Eye (tissue), 1 donor: ENCODE results near the gene PPP3R1.

Experiments
- DNase-seq: peaks from one replicate; pipeline ENCODE4 v3.0.0-alpha.2; 2015

The PPP3R1 gene, protein sequence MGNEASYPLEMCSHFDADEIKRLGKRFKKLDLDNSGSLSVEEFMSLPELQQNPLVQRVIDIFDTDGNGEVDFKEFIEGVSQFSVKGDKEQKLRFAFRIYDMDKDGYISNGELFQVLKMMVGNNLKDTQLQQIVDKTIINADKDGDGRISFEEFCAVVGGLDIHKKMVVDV

DNA sequence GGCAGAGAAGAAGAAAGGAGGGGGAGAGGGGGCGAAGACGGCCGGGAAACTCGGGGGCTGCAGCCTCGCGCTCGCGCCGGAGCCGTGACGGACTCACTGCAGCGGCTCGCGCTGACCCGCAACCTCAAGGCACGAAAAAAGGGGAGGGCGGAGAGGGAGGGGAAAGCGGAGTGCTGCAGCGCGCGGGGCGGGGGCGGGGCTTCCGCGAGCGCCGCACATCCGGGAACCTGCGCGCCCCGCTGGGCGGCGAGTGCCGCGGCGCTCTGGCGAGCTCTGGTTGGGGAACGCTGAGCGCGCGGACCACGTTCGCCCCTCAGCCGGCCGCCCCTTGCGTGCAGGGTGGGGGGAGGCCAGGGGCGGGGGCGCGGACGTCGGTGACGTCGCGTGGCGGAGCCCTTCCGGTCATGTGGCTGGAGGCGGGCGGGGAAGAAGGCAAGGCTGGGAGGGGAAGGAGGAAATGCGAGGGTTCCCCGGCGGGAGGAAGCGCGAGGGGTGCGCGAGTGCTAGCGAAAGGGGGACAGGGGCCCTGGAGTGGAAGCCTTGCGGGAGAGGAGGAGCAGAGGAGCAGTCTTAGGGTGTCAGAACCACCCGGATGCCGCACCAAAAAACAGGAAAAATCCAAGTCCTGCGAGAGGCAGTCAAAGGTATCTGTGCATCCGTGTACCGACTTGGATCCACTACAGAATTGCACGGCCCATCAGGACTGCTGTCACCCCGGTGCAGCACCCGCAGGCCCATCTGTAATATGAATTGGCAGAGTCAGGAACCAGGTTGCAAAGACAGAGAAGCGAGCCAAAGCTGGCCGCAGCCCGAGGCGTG, at the start of gene PPP3R1:
Gene PPP3R1, minus strand, starts transcription at position 133 of the 819 bp plus-strand sequence. CDS start 405 bp downstream, outside the sequence.
- DNase-seq, result peak; percentile 97

DNA sequence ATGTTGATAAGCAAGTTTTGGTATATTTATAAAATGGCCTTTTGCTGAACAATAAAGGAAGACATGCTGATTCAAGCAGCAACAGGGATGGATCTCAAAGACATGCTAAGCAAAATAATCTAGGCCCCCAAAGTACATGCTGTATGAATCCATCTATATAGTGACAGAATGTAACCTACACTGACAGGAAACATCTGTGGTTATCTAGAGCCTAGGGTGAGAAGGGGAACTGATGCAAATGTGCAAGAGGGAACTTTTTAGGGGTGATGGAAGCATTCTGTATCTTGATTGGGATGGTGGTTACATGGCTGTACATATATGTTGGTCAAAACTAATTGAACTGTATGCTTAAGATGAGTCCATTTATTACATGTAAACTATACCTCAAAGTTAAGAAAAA, 43.2 kb upstream of the PPP3R1 start:
- no peak for DNase-seq

DNA sequence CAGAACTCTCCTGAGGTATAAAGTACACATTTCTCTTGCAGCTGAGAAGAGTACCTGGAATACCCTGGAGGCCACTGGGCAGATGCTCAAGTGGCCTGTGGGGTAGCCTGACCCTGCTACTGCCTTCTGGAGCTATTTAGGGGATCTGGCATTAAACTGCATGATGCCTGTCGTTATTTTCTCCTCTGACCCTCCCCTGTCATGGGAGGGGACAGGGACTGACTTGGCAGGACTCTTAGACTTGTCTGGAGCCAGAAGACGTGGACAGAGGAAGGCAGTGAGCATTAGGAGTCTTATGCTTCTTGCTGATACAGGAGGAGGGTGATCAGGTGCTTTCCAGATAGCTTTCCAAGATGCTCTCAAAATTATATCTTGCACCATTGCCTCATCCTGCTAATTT, 42.6 kb upstream of the PPP3R1 start:
- DNase-seq, result no peak

DNA sequence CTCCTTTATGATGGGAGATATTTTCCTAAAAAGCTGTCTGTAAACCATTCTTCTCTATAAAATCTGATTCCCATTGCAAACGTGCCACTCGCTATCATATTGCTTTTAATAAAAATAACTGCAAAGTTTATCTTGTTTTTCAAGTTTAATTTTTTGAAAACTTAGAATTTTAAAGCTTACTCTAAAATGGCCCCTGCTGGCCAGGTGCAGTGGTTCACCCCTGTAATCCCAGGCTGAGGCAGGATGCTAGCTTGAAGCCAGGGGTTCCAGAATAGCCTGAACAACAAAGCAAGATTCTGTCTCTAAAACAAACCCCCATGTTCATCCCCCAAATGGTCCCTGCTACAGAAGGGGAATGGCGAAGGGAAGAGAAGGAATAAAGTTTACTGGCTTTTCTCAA, 41.9 kb upstream of the PPP3R1 start:
- DNase-seq, result no peak

DNA sequence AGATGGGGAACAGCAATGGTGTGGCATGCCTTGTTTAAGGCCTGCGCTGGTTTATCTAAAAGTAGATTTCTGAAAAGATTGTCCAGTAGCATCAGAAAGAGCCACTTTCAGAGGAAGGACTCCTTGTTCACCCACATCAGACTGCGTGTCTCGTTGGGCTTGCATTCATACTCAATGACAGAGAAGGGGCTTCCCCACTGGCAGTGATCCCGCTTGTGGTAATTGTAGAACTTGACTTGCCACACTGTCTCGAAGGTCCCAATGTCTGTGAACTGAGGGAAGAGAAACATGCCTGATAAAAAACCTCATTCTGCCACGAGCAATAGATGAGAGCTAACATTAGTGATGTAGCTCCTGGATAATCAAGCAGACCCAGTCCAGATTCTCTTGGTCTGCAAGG, 41.4 kb upstream of the PPP3R1 start:
- DNase-seq, result no peak

DNA sequence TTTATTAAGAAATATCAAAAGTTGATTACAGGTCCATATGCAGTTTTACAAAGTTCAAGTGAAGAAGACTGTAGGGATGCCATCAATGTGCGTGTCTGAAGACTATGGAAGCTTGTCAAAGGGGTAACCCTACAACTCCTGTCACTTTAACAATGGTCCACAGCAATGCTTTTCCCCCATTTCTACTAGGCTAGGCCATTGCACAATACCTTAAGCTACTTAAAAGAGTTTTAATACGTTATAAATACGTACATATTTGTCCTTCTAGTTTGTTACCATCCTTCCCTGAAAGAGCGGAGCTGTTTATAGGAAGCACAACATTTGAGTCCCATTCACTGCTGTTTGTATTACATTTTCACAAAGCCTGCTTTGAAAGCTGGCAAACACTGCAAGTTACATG, 40.7 kb upstream of the PPP3R1 start:
- DNase-seq, result no peak

DNA sequence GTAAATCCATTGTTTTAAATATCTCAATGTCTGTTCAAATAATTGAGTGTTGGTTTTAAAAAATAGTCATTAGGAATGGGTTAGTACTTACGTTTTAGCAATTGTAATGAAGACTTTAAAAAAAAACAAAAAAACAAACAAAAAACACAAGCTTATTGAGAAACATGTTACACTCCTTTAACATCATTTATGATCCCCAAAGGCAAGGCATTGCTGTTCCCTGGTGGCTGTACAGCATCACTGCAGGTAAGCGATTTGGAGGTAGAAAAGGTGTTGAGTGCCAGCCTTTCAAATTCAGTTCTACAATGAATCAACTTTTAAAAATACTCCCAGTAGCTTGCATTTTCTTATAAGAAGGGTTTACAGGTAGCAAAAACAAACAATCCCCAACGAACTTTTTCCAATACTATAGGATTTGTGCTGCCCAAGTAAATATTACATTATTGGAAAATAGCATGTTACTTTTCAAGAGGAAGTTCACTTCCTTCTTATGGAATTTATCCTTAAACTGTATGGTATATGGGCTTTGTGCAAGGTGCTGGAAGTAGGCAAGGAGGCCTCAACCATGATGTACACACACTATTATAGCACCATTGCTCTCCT, 39.9 kb upstream of the PPP3R1 start:
- DNase-seq, result no peak

DNA sequence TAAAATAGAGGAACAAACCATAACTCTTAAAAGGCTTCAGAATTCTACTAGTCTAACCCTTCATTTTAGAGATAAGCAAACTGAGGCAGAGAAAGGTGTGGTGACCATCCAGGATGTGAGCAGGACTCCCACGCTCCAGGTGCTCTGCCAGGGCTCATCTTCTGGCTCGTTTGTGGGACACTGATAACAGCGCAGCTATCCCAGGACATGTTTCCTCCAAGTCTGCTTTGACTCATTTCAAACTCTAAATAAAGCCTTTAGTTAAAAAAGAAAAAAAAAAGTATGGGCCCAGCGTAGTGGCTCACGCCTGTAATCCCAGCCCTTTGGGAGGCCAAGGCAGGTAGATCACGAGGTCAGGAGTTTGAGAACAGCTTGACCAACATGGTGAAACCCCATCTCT, 39.0 kb upstream of the PPP3R1 start:
- DNase-seq, result no peak

DNA sequence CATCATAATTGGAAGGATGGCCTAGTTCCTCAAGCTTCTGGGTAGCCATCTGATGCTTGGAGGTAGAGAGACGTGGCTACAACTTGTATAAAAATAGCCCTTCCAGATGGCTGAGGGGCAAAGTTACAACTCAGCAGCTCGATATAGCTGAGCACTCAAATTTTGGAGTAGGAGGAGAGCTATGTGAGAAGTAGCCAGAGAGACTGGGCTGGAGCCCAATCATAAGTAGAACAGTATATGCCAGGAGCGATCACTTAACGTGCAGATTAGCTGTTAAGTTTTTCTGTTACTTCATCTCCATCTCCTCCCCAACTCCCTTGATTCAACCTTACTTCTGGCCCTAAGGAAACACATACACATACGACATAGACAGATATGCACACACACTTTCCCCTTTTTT, 38.6 kb upstream of the PPP3R1 start:
- DNase-seq, result no peak

DNA sequence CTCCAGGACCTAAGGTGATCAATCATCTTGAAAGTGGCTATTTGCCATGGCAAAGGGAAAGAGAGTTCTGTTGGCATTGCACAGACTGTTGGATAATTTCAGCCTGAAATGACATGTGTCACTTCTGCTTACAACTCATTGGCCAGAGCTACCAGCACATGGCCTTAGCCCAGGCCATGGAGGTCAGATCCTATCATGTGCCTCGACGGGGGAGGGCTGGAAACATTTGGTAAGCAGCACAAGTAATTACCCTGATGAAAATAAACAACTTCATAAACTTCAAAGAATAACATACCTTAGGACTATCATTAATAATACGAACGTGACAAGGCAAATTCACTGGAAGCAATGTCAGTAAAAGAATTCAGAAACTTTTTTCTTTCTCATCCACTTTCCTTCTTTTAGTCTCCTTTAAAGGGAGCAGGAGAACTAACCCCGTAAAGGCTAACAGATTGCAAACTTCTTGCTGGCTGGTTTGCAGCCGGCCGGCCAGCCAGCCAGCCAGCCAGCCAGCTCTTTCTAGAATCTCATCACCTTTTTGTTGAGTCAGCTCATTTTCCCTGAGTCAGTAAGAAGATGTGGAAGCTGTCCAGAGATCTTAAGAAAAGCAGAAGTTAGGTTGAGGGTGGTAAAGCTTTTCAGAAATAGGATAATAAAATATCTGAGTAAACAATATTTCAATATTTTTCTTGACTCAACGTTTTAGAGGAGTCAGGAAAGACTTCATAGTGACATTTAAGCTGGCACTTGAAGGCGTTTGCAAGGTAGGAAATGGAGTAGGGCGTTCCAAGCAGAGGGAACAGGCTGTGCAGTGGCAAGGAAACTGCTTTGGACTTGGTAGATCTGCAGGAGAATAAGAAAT, 35.5 kb upstream of the PPP3R1 start:
- DNase-seq, result peak; percentile 14

DNA sequence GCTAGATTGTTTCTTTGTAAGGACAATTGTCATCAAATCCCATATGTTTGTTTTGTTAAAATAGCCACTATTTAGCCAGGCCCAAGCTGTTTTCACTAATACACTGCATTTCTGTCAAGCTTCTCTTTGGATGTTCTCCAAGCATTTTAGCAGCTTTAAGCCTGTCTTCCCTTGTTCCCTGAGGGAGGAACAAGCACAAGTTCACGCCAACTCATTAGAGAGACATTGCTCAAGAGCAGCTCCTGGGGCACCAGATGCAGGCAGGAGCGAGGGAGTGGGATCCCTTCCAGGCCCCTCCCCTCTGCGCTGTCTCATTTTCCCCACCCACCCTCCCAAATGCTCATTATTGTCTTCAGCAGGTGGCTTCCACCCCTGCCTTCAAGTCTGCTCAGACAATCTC, 32.6 kb upstream of the PPP3R1 start:
- DNase-seq, result peak; percentile 25

DNA sequence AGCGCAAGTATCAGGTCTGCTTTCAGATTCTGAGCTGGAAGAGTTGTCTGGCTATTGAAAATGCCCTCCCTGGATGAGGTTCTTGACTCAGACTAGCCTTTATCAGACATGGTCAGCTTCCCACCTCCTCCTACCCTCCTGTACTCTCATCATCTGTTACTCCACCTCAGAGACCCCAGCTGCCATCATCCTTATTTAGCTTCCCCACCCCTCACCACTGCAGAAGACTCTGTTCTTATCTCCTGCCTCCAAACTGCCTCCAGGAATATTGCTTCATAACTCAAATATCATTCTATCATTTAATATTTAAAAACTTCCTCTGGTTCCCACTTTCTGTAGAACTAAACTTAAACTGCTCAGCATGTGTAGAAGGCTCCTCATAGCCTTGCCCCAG, 31.1 kb upstream of the PPP3R1 start:
- no peak for DNase-seq

DNA sequence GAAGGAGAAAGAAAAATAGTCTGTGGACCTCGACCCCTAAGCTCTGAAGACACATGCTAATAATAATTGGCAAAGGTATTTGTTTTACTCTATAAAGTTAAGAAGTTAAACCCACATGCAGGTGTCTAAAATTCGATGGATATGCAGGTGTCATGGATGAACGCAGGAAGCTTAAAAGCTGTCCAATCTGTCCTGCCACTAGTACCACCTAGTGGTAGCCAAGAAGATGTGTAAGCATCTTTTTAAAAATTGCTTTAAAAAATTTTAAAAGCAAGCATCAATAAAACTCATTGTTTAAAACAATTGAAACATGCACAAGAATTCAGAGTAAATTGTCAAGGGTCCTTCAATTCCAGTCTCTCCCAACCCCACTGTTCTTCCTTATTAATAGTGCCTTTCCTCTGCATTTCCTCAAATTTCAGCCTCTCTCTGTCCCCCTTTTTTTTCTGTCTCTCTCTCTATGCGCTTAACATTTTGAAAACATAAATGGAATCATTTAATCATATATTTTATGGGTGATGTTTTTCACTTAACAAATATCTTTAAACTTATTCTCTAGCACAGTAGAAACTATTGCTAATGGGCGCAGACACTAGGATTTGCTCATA, 30.6 kb upstream of the PPP3R1 start:
- peak; percentile 49 for DNase-seq

DNA sequence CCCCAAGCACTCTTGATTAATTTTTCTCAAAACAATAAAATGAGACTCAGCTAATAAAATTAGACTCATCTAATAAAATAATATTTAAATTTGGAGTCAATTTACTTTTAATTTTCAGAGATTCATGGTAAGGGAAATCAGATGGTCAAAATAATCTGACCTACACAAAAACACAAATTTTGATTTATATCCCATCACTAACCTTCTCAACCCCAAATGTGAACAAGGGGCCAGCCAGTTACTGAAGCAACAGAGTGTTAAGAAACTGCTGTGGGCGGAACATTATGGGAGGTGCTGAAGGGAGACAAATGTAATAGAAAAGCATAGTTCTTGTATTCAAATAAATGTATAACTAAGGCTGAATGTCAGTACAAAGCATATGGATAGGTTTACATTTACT, 28.5 kb upstream of the PPP3R1 start:
- DNase-seq, result no peak

DNA sequence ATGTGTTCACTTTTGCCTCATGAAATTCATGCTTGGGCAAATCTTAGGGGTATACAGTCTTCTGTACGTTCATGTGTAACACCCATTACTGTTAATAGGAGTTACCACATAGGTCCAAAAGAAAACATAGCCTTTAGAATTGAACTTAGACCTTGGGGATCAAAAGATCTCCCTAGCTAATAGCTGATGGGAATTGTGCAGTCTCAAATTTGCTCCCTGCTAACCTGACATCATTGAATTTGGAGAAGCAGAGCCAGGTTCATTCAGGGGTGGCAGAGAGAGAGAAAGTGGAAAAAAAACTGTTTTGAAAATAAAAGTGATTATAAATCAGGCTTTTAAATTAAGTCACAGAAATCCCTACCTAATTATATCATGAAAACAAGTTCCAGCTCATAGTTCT, 28.0 kb upstream of the PPP3R1 start:
- no peak for DNase-seq

DNA sequence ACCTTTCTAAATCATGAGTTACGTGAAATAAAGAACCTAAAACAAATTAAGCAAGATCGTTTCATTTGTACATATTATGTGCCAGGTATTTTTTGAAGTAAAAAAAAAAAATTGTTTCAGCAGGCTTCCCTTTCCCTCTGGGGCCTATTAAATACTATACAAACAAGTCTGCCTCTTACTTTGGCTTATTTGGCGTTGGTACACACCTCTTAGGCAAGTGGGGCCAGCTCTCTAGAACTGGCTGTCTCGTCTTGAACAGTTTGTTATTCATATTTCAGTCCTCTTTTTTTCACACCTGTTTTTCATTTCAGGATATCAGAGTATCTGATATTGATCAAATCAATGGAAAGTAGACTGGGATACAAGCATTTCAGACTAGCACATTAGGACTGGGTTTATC, 27.4 kb upstream of the PPP3R1 start:
- no peak for DNase-seq

DNA sequence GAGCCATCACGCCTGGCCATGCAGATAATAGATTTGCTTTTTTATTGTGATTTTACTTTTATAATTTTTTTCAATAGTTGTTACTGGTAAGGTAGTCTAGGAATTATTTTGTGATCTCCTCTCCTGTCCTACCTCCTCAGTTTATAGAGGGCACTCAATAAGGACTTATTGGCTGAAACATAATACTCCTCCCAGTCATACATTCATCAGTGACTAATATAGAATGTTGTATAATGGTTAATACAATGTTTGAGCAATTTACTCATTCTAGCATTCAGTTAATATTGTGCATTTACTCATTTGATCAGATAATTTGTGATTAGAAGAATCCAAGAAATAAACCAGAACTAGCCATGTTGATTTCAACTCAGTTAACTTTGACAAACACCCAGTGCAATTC, 25.8 kb upstream of the PPP3R1 start:
- DNase-seq, result no peak

DNA sequence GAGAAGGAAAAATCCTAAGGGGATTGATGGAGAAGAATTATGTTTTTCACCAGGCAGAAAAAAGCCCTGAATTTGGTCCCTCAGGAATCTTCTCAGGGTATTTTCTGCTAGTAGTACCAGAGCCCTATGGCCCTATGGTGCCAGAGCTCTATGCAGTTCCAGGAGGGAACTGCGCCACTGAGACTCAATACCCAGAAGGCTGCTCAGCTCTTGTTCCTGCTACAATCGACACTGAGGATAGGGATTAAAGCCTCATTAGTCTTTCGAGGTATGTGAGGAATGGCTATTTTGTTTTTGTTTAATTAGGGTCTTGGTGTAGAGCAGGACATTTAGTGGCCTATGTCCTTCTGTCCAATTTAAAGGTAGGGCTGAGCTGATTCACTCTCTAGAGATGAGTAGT, 21.7 kb upstream of the PPP3R1 start:
- no peak for DNase-seq

DNA sequence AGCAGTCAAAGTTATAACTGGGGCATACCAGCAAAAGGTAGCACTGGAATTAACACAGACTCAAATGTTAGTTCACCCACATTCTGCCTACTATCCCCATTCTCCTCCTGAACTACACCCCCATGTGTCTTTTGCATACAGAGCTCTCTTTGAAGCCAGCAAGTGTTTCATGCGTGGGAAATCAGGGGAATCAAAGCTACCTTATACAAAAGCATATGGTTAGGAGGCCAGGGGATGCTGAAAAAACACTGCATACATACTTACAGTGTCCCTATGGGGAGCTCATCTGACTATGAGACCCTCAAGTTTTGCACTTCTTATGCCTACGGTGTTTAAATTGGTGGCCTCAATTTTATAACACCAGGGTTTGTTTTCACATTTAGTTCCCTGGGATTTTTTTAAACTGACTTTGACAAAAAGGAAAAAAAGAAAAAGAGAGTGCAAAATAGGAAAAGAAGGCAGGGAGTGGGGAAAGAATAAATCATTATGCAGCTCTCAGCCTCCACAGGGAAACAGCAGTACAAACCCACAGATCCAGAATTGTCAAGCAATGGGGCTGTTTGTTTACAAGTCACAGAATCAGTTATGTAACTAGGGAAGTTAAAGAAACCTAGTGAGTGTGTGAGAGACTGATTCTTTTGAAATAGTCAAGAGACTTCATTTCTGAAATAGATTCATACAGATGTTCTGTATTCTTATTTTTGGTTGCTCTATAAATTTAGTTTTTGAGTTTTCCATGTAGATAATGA, 20.1 kb upstream of the PPP3R1 start:
- no peak for DNase-seq

DNA sequence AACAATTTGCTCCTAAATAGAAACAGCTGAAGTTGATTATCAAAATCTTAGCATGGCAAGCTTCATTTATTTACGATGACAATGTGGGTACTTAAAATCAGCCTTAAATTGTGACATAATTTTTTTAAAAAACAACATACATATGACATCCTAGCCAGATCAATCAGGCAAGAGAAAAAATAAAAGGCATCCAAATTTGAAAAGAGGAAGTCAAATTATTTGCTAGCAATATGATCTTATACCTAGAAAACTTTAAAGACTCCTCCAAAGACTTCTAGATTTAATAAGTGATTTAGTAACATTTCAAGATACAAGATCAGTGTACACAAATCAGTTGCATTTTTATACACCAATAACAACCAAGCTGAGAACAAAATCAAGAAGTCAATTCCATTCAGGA, 14.3 kb upstream of the PPP3R1 start:
- DNase-seq, result no peak

DNA sequence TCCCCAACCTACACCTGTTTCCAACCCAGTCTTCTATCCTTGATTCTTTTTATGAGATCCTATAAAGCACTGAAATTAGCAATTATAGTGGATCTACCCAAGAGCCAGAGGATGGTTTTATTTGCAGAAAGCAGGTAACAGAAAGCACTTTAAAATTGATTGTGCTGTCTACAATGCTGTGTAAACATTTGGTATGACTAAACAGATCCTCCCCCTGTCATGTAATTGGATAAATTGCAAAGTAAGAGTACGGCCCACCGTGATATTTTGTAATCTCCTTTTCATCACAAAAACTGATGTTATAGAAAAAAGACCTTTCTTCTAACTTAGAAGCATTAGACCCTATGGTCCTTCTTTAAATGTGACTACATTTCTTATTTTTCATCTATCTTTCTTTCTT, 11.3 kb upstream of the PPP3R1 start:
- no peak for DNase-seq

DNA sequence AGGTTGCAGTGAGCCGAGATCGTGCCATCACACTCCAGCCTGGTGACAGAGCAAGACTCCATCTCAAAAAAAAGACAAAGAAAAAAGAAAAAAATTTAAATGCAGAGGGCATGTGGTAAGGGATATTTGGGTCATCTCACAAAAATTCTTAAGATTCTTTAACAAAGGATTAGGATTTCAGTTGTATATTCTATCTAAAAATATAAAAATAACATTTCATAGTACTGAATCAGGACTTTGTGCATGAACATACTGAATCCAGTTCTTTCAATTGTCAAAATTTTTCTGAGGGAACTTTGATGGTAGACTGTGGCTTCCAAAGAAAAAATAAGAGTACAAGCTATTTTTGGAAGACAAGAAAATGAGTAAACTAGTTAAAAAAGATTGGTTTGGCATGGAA, 6.5 kb upstream of the PPP3R1 start:
- no peak for DNase-seq
